ENCODE data around the gene C1orf159.

GRCh38 chr1:1079408-1080121, 36.3 kb downstream of the C1orf159 start:
- TF ChIP-seq ZNF384 (IDR thresholded peaks at IDR 0.05) (no peak), FOXK2 (IDR thresholded peaks at IDR 0.05) (no peak), ARNT (IDR thresholded peaks at IDR 0.05) (no peak), SUZ12 (IDR thresholded peaks at IDR 0.05) (no peak), NFRKB (IDR thresholded peaks at IDR 0.05) (no peak)

All from HEK293T (cell line).